ENCODE results near the gene TNIK.

The TNIK gene

GRCh38 chr3:171262431-171262830 lies 197.8 kb downstream of the TNIK start:
- no peaks in the 10 kb centered on the region for H3K9me3 Mint-ChIP-seq
- DNase-seq, result no peak
- H3K4me3 Mint-ChIP-seq, result no peak overlapping the region
- peaks cover 59 to 75% of the 10 kb centered on the region in 2 donors for H3K4me1 Mint-ChIP-seq (ENCODE audit: low read depth in 2 of 2)
- no peaks in the 10 kb centered on the region for H3K36me3 Mint-ChIP-seq (ENCODE audit: insufficient read depth)
- H3K27me3 Mint-ChIP-seq, result no peaks in the 10 kb centered on the region
- ATAC-seq (replicated peaks), result no peak
- peak overlapping the region; percentile 2 to 30 for H3K27ac Mint-ChIP-seq

GRCh38 chr3:171261487-171261886 lies 198.7 kb downstream of the TNIK start:
- Mint-ChIP-seq H3K9me3 (no peaks in the 10 kb centered on the region), H3K4me1 (ENCODE audit: low read depth in 2 of 2) (peaks cover 61 to 75% of the 10 kb centered on the region in 2 donors), H3K36me3 (ENCODE audit: insufficient read depth) (no peaks in the 10 kb centered on the region), H3K27ac (peak overlapping the region; percentile 2 to 14), H3K4me3 (no peak overlapping the region), H3K27me3 (no peaks in the 10 kb centered on the region)
- DNase-seq (no peak), ATAC-seq (replicated peaks) (no peak)

GRCh38 chr3:171260899-171261298 lies 199.3 kb downstream of the TNIK start:
- Mint-ChIP-seq H3K4me1 (ENCODE audit: low read depth in 2 of 2) (peaks cover 62 to 75% of the 10 kb centered on the region in 2 donors), H3K27ac (peak overlapping the region in 1 of 2 donors; percentile 14)
- ATAC-seq (replicated peaks), result no peak

GRCh38 chr3:171260466-171260865 lies 199.7 kb downstream of the TNIK start:
- Mint-ChIP-seq H3K4me1 (ENCODE audit: low read depth in 2 of 2) (peaks cover 62 to 75% of the 10 kb centered on the region in 2 donors), H3K4me3 (no peak overlapping the region), H3K36me3 (ENCODE audit: insufficient read depth) (no peaks in the 10 kb centered on the region), H3K9me3 (no peaks in the 10 kb centered on the region), H3K27ac (peak overlapping the region in 1 of 2 donors; percentile 55), H3K27me3 (no peaks in the 10 kb centered on the region)
- no peak for DNase-seq
- ATAC-seq (replicated peaks), result no peak

More at GRCh38 chr3:171260899-171261298, 199.3 kb downstream of the TNIK start:
- no peaks in the 10 kb centered on the region for H3K9me3 Mint-ChIP-seq
- no peak for DNase-seq
- no peak overlapping the region for H3K4me3 Mint-ChIP-seq
- H3K36me3 Mint-ChIP-seq (ENCODE audit: insufficient read depth), result no peaks in the 10 kb centered on the region
- no peaks in the 10 kb centered on the region for H3K27me3 Mint-ChIP-seq

GRCh38 chr3:171258316-171258715 lies 201.9 kb downstream of the TNIK start:
- Mint-ChIP-seq H3K4me3 (peak overlapping the region in 1 of 2 donors; percentile 44), H3K9me3 (no peaks in the 10 kb centered on the region), H3K36me3 (ENCODE audit: insufficient read depth) (no peaks in the 10 kb centered on the region), H3K27ac (peak overlapping the region; percentile 93 to 98), H3K4me1 (ENCODE audit: low read depth in 2 of 2) (peaks cover 73 to 91% of the 10 kb centered on the region in 2 donors), H3K27me3 (no peaks in the 10 kb centered on the region)
- DNase-seq, result no peak
- ATAC-seq (replicated peaks), result no peak

GRCh38 chr3:171257251-171258203 lies 202.7 kb downstream of the TNIK start:
- Mint-ChIP-seq H3K4me1 (ENCODE audit: low read depth in 2 of 2) (peaks cover 71 to 88% of the 10 kb centered on the region in 2 donors), H3K27me3 (no peaks in the 10 kb centered on the region), H3K9me3 (no peaks in the 10 kb centered on the region), H3K36me3 (ENCODE audit: insufficient read depth) (no peaks in the 10 kb centered on the region), H3K27ac (peak overlapping the region; percentile 93 to 98), H3K4me3 (peak overlapping the region in 1 of 2 donors; percentile 44)
- no peak for DNase-seq
- peak; percentile 59 for ATAC-seq (replicated peaks)

GRCh38 chr3:171256445-171257250 lies 203.6 kb downstream of the TNIK start:
- peak overlapping the region in 1 of 2 donors; percentile 68 for H3K4me3 Mint-ChIP-seq
- H3K27me3 Mint-ChIP-seq, result no peaks in the 10 kb centered on the region
- no peaks in the 10 kb centered on the region for H3K9me3 Mint-ChIP-seq
- DNase-seq, result no peak
- peak overlapping the region; percentile 93 to 98 for H3K27ac Mint-ChIP-seq
- peaks cover 72 to 83% of the 10 kb centered on the region in 2 donors for H3K4me1 Mint-ChIP-seq (ENCODE audit: low read depth in 2 of 2)
- ATAC-seq (replicated peaks), result no peak
- H3K36me3 Mint-ChIP-seq (ENCODE audit: insufficient read depth), result no peaks in the 10 kb centered on the region

GRCh38 chr3:171255236-171255806 lies 204.9 kb downstream of the TNIK start:
- no peak for DNase-seq
- ATAC-seq (replicated peaks), result peak; percentile 67
- H3K27ac Mint-ChIP-seq, result peak overlapping the region; percentile 93 to 98
- no peaks in the 10 kb centered on the region for H3K36me3 Mint-ChIP-seq (ENCODE audit: insufficient read depth)
- H3K4me1 Mint-ChIP-seq (ENCODE audit: low read depth in 2 of 2), result peaks cover 67 to 81% of the 10 kb centered on the region in 2 donors
- H3K4me3 Mint-ChIP-seq, result peak overlapping the region; percentile 59 to 68
- H3K9me3 Mint-ChIP-seq, result no peaks in the 10 kb centered on the region
- no peaks in the 10 kb centered on the region for H3K27me3 Mint-ChIP-seq

GRCh38 chr3:171254315-171254714 lies 205.9 kb downstream of the TNIK start:
- Mint-ChIP-seq H3K36me3 (ENCODE audit: insufficient read depth) (no peaks in the 10 kb centered on the region), H3K4me1 (ENCODE audit: low read depth in 2 of 2) (peaks cover 69 to 78% of the 10 kb centered on the region in 2 donors), H3K4me3 (peak overlapping the region; percentile 59 to 68), H3K27me3 (no peaks in the 10 kb centered on the region), H3K27ac (peak overlapping the region; percentile 93 to 98), H3K9me3 (no peaks in the 10 kb centered on the region)
- DNase-seq (no peak), ATAC-seq (replicated peaks) (no peak)

- Mint-ChIP-seq H3K36me3 (ENCODE audit: insufficient read depth) (no peaks in the 10 kb centered on the region), H3K4me1 (ENCODE audit: low read depth in 2 of 2) (peaks cover 48 to 54% of the 10 kb centered on the region in 2 donors), H3K4me3 (peak overlapping the region in 1 of 2 donors; percentile 26), H3K27me3 (no peaks in the 10 kb centered on the region), H3K27ac (no peak overlapping the region), H3K9me3 (no peaks in the 10 kb centered on the region)
- peak; percentile 30 for ATAC-seq (replicated peaks)
- DNase-seq, result peak in 1 of 3 experiments; percentile 12
Observed at GRCh38 chr3:171251835-171252234, 208.4 kb downstream of the TNIK start.

GRCh38 chr3:171250444-171250843 lies 209.8 kb downstream of the TNIK start:
- H3K4me3 Mint-ChIP-seq, result no peak overlapping the region
- H3K9me3 Mint-ChIP-seq, result no peaks in the 10 kb centered on the region
- peaks cover 34 to 40% of the 10 kb centered on the region in 2 donors for H3K4me1 Mint-ChIP-seq (ENCODE audit: low read depth in 2 of 2)
- no peaks in the 10 kb centered on the region for H3K27me3 Mint-ChIP-seq
- peak overlapping the region in 1 of 2 donors; percentile 42 for H3K27ac Mint-ChIP-seq
- H3K36me3 Mint-ChIP-seq (ENCODE audit: insufficient read depth), result no peaks in the 10 kb centered on the region
- DNase-seq (no peak), ATAC-seq (replicated peaks) (no peak)

GRCh38 chr3:171249245-171249644 lies 211.0 kb downstream of the TNIK start:
- ATAC-seq (replicated peaks), result no peak
- Mint-ChIP-seq H3K36me3 (ENCODE audit: insufficient read depth) (no peaks in the 10 kb centered on the region), H3K4me1 (ENCODE audit: low read depth in 2 of 2) (peaks cover 23 to 28% of the 10 kb centered on the region in 2 donors), H3K27me3 (no peaks in the 10 kb centered on the region), H3K4me3 (no peak overlapping the region), H3K27ac (no peak overlapping the region), H3K9me3 (no peaks in the 10 kb centered on the region)
- DNase-seq, result no peak

All from effector memory CD8-positive, alpha-beta T cell (primary cell).